Esophagus muscularis mucosa (tissue), 4 donors: ENCODE data around the gene VCL.

ENCODE experiments used
- EP300 ChIP-seq: sonication (generic); formaldehyde crosslinking; IDR thresholded peaks from one replicate; pipeline ENCODE4 v1.6.1; 2017; ENCODE audit warnings: antibody characterized with exemption
- POLR2AphosphoS5 ChIP-seq, 2 donors: sonication (generic); formaldehyde crosslinking; IDR thresholded peaks; one replicate each; pipeline ENCODE4 v1.6.1; 2017; ENCODE audit warnings: antibody characterized with exemption in 2 of 2
- TF ChIP-seq, protein P1 (sequence below), 3 experiments: fragments of 200-600 bp in 2 of 3; fragments of 450-650 bp in 1 of 3; sonication (generic) in 2 of 3; IDR thresholded peaks; one replicate each; pipeline ENCODE4 v1.5.1; 2017 to 2019; ENCODE audit warnings: antibody characterized with exemption in 3 of 3, mild to moderate bottlenecking in 2 of 3, moderate library complexity in 1 of 3

DNA sequence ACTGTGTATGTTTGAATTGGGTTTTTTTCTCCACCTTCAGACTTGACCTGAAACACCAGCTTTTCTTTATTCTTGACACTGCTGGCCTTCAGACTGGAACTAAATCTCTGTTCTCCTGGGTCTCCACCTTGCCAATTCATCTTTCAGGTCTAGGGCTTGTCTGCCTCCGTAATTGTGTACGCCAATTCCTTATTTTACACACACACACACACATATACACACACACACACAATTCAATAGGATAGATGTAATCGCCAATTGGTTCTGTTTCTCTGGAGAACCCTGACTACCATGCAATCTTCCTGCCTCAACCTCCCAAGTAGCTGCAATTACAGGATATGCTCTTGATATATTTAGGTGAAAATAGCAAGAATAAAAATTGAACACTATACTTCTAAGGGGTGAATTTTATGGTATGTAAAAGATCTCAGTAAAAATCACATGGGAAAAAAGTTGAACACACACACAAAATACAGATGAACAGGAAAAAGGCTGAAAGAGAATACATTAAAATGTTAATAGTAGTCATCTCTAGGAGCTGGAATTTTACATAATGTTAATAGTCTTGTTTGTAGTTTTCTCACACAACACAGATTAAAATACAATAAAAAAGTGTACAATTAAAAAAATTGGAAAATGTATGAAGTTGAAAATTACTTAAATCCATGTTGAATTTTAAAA, 6.6 kb upstream of the VCL start:
- TF ChIP-seq, protein P1, sequence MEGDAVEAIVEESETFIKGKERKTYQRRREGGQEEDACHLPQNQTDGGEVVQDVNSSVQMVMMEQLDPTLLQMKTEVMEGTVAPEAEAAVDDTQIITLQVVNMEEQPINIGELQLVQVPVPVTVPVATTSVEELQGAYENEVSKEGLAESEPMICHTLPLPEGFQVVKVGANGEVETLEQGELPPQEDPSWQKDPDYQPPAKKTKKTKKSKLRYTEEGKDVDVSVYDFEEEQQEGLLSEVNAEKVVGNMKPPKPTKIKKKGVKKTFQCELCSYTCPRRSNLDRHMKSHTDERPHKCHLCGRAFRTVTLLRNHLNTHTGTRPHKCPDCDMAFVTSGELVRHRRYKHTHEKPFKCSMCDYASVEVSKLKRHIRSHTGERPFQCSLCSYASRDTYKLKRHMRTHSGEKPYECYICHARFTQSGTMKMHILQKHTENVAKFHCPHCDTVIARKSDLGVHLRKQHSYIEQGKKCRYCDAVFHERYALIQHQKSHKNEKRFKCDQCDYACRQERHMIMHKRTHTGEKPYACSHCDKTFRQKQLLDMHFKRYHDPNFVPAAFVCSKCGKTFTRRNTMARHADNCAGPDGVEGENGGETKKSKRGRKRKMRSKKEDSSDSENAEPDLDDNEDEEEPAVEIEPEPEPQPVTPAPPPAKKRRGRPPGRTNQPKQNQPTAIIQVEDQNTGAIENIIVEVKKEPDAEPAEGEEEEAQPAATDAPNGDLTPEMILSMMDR (IDR thresholded peaks at IDR 0.05) = no peak
- TF ChIP-seq EP300 = no peak
- TF ChIP-seq POLR2AphosphoS5 (IDR thresholded peaks at IDR 0.05) = no peak
